Measurements from ENCODE around the gene SGMS1. TPM values are rescaled to one million over a fixed set of nuclear protein-coding genes. Genes with fewer than 3 reads are reported as not detected.

Gene SGMS1
- polyA plus RNA-seq, 1 donor (not counting 4 experiments of a cell fraction or from before 2014, with no cell fraction given) = 18.3 TPM

DNA sequence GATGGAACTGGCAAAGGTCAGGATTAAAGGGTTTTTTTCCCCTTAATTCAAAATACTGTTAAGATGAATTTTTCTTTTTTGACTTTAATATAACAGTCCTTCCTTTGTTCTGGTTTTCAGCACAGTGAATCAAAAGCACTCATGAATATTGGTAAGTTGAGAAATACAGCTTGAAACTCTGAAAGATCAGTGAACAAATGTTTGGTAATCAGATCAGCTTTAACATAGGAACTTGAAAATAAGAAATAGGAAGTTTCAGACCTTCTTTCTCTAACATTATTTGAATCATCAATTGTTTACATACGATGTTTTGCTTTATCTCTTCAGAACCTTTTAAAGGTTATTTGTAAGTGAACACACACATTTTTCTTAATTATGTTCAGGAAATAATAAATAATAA lies 90.5 kb downstream of the SGMS1 start:
- FAIRE-seq (no peak), DNase-seq (ENCODE audit: low read depth, low spot score) (no peak)
- no peaks in the 10 kb centered on the region for H3K36me3 ChIP-seq (ENCODE audit: control insufficient read depth in 2 of 2, extremely low read depth in 1 of 2, insufficient read depth in 2 of 2, low read length in 2 of 2)
- H3K79me2 ChIP-seq (ENCODE audit: control insufficient read depth, insufficient read depth, low read length) = no peaks in the 10 kb centered on the region
- no peak overlapping the region for H3K4me3 ChIP-seq (ENCODE audit: control insufficient read depth in 2 of 3, extremely low read depth in 1 of 3, insufficient read depth in 2 of 3, low read depth in 1 of 3, low read length in 3 of 3)
- H3K4me2 ChIP-seq (ENCODE audit: control insufficient read depth, extremely low read depth, insufficient read depth, low read depth, low read length) = no peak overlapping the region
- no peak overlapping the region for H3K27ac ChIP-seq (ENCODE audit: control insufficient read depth, insufficient read depth, low read length)
- dilution Hi-C loops (cut with MboI; ENCODE audit: extremely low pct_ligation_motif_present, low sequenced_read_pairs) = no loop called here
- no peak overlapping the region for H2AFZ ChIP-seq (ENCODE audit: control insufficient read depth, low read length)
- no peaks in the 10 kb centered on the region for H3K9me3 ChIP-seq (ENCODE audit: control insufficient read depth, low read depth, low read length)
- no peaks in the 10 kb centered on the region for H3K4me1 ChIP-seq (ENCODE audit: control insufficient read depth, extremely low read depth, insufficient read depth, low read length)
- no peaks in the 10 kb centered on the region for H3K9me1 ChIP-seq (ENCODE audit: control insufficient read depth, extremely low read depth, insufficient read depth, low read length)
- H3K27me3 ChIP-seq (ENCODE audit: control insufficient read depth, extremely low read depth, insufficient read depth, low read length) = no peaks in the 10 kb centered on the region
- H4K20me1 ChIP-seq (ENCODE audit: control insufficient read depth, extremely low read depth, insufficient read depth, low read length) = no peaks in the 10 kb centered on the region
- TF ChIP-seq EZH2 (IDR thresholded peaks at IDR 0.05; ENCODE audit: low read length) (no peak), CTCF (optimal IDR thresholded peaks at IDR 0.05 in 1 of 3, IDR thresholded peaks at IDR 0.05 in 1 of 3, conservative IDR thresholded peaks at IDR 0.05 in 1 of 3; ENCODE audit: extremely low read depth in 1 of 3, insufficient read depth in 2 of 3, low read length in 3 of 3) (no peak)
- H3K9ac ChIP-seq (ENCODE audit: control insufficient read depth, extremely low read depth, insufficient read depth, low read length) = no peak overlapping the region

- DNase-seq (ENCODE audit: low read depth, low spot score) (no peak), FAIRE-seq (no peak)
- Histone ChIP-seq H3K4me2 (ENCODE audit: control insufficient read depth, extremely low read depth, insufficient read depth, low read depth, low read length) (no peak overlapping the region), H3K79me2 (ENCODE audit: control insufficient read depth, insufficient read depth, low read length) (no peaks in the 10 kb centered on the region), H3K4me3 (ENCODE audit: control insufficient read depth in 2 of 3, extremely low read depth in 1 of 3, insufficient read depth in 2 of 3, low read depth in 1 of 3, low read length in 3 of 3) (no peak overlapping the region), H3K36me3 (ENCODE audit: control insufficient read depth in 2 of 2, extremely low read depth in 1 of 2, insufficient read depth in 2 of 2, low read length in 2 of 2) (peaks cover 0 to 1% of the 10 kb centered on the region in 2 experiments), H3K9me1 (ENCODE audit: control insufficient read depth, extremely low read depth, insufficient read depth, low read length) (no peaks in the 10 kb centered on the region), H2AFZ (ENCODE audit: control insufficient read depth, low read length) (no peak overlapping the region), H4K20me1 (ENCODE audit: control insufficient read depth, extremely low read depth, insufficient read depth, low read length) (no peaks in the 10 kb centered on the region), H3K27ac (ENCODE audit: control insufficient read depth, insufficient read depth, low read length) (no peak overlapping the region), H3K4me1 (ENCODE audit: control insufficient read depth, extremely low read depth, insufficient read depth, low read length) (no peaks in the 10 kb centered on the region), H3K9me3 (ENCODE audit: control insufficient read depth, low read depth, low read length) (no peaks in the 10 kb centered on the region), H3K27me3 (ENCODE audit: control insufficient read depth, extremely low read depth, insufficient read depth, low read length) (no peaks in the 10 kb centered on the region), H3K9ac (ENCODE audit: control insufficient read depth, extremely low read depth, insufficient read depth, low read length) (no peak overlapping the region)
- dilution Hi-C loops (cut with MboI; ENCODE audit: extremely low pct_ligation_motif_present, low sequenced_read_pairs) = no loop called here
- no peak for TF ChIP-seq CTCF (optimal IDR thresholded peaks at IDR 0.05 in 1 of 3, IDR thresholded peaks at IDR 0.05 in 1 of 3, conservative IDR thresholded peaks at IDR 0.05 in 1 of 3; ENCODE audit: extremely low read depth in 1 of 3, insufficient read depth in 2 of 3, low read length in 3 of 3)
- TF ChIP-seq EZH2 (IDR thresholded peaks at IDR 0.05; ENCODE audit: low read length) = no peak
These were observed 92.2 kb downstream of the SGMS1 start for GRCh38 chr10:50531388-50532077.
